ENCODE data around the gene ZC3H7A. TPM values are rescaled to one million over a fixed set of nuclear protein-coding genes. Genes with fewer than 3 reads are reported as not detected.

ZC3H7A gene
- total RNA-seq, 3 donors from 2014 or later = 42.4 to 61.2 (median 59.0) TPM

GRCh38 chr16:11719762-11720161, 77.3 kb downstream of the ZC3H7A start:
- DNase-seq = no peak
- intact Hi-C loops (cut with DNase I, micrococcal nuclease) = no loop called here
- Histone ChIP-seq H3K9me3 (no peaks in the 10 kb centered on the region), H3K4me3 (no peak overlapping the region), H3K4me1 (ENCODE audit: low read depth) (peaks cover 11% of the 10 kb centered on the region), H3K36me3 (ENCODE audit: low read depth) (no peaks in the 10 kb centered on the region)
- no peak for ATAC-seq
- no peak for TF ChIP-seq CTCF (IDR thresholded peaks at IDR 0.05)

GRCh38 chr16:11719171-11719570, 77.9 kb downstream of the ZC3H7A start:
- no peaks in the 10 kb centered on the region for H3K9me3 ChIP-seq
- peaks cover 11% of the 10 kb centered on the region for H3K4me1 ChIP-seq (ENCODE audit: low read depth)
- DNase-seq = no peak
- no peak for TF ChIP-seq CTCF (IDR thresholded peaks at IDR 0.05)
- no peak overlapping the region for H3K4me3 ChIP-seq
- intact Hi-C loops (cut with DNase I, micrococcal nuclease) = no loop called here
- H3K36me3 ChIP-seq (ENCODE audit: low read depth) = no peaks in the 10 kb centered on the region
- ATAC-seq = no peak

GRCh38 chr16:11717811-11718210, 79.2 kb downstream of the ZC3H7A start:
- no peak for TF ChIP-seq CTCF (IDR thresholded peaks at IDR 0.05)
- Histone ChIP-seq H3K36me3 (ENCODE audit: low read depth) (no peaks in the 10 kb centered on the region), H3K4me3 (no peak overlapping the region), H3K4me1 (ENCODE audit: low read depth) (peaks cover 11% of the 10 kb centered on the region), H3K9me3 (no peaks in the 10 kb centered on the region)
- ATAC-seq = no peak
- DNase-seq = no peak
- intact Hi-C loops (cut with DNase I, micrococcal nuclease) = no loop called here

GRCh38 chr16:11716336-11716735, 80.7 kb downstream of the ZC3H7A start:
- Histone ChIP-seq H3K36me3 (ENCODE audit: low read depth) (no peaks in the 10 kb centered on the region), H3K4me3 (no peak overlapping the region), H3K4me1 (ENCODE audit: low read depth) (no peaks in the 10 kb centered on the region), H3K9me3 (no peaks in the 10 kb centered on the region)
- DNase-seq (no peak), ATAC-seq (no peak)
- TF ChIP-seq CTCF (IDR thresholded peaks at IDR 0.05) = no peak
- intact Hi-C loops (cut with DNase I, micrococcal nuclease) = no loop called here

- Histone ChIP-seq H3K4me3 (no peak overlapping the region), H3K4me1 (ENCODE audit: low read depth) (no peaks in the 10 kb centered on the region), H3K9me3 (no peaks in the 10 kb centered on the region), H3K36me3 (ENCODE audit: low read depth) (no peaks in the 10 kb centered on the region)
- intact Hi-C loops (cut with DNase I, micrococcal nuclease) = no loop called here
- ATAC-seq (no peak), DNase-seq (no peak)
- TF ChIP-seq CTCF (IDR thresholded peaks at IDR 0.05) = no peak
These were observed 81.7 kb downstream of the ZC3H7A start for GRCh38 chr16:11715246-11715947.

- no peak for DNase-seq
- Histone ChIP-seq H3K9me3 (no peaks in the 10 kb centered on the region), H3K4me3 (no peak overlapping the region), H3K4me1 (ENCODE audit: low read depth) (no peaks in the 10 kb centered on the region), H3K36me3 (ENCODE audit: low read depth) (no peaks in the 10 kb centered on the region)
- ATAC-seq = no peak
- intact Hi-C loops (cut with DNase I, micrococcal nuclease) = no loop called here
- TF ChIP-seq CTCF (IDR thresholded peaks at IDR 0.05) = no peak
These were observed 84.9 kb downstream of the ZC3H7A start for GRCh38 chr16:11712122-11712521.

Measured in mucosa of descending colon (tissue), 3 donors.